Right lobe of liver (tissue), 6 donors: Measurements from ENCODE around the gene POU2F3. TPM values are rescaled to one million over a fixed set of nuclear protein-coding genes. Genes with fewer than 3 reads are reported as not detected.

Experiments
- ATAC-seq, 4 donors: fragments of 200-7000 bp; cut with Tn5 transposase; one replicate each; pipeline ENCODE4 v1.9.1; 2020; ENCODE audit warnings: mild to moderate bottlenecking in 4 of 4, moderate library complexity in 4 of 4
- DNase-seq, 3 donors: peaks; one replicate each; pipeline ENCODE4 v3.0.0-alpha.2; 2020
- H3K27ac ChIP-seq, 3 donors: fragments of 200-600 bp; one replicate each; pipeline ENCODE4 v1.8.0; 2022
- H3K27me3 ChIP-seq, 2 donors: fragments of 200-600 bp; one replicate each; pipeline ENCODE4 v1.8.0; 2022
- H3K36me3 ChIP-seq, 4 donors: fragments of 200-600 bp; sonication (generic) in 1 of 4; one replicate each; pipeline versions ENCODE4 v1.5.1 to v1.8.0; 2017 to 2022; ENCODE audit warnings: control low read depth in 1 of 4
- H3K4me1 ChIP-seq, 4 donors: fragments of 200-600 bp; sonication (generic) in 1 of 4; one replicate each; pipeline versions ENCODE4 v1.5.1 to v1.8.0; 2017 to 2022; ENCODE audit warnings: control low read depth in 1 of 4
- H3K4me3 ChIP-seq, 3 donors: fragments of 200-600 bp; one replicate each; pipeline ENCODE4 v1.8.0; 2022
- H3K9me3 ChIP-seq, 4 donors: fragments of 200-600 bp; sonication (generic) in 1 of 4; one replicate each; pipeline versions ENCODE4 v1.5.1 to v1.8.0; 2017 to 2022; ENCODE audit warnings: control low read depth in 1 of 4
- POLR2A ChIP-seq: fragments of 450-650 bp; IDR thresholded peaks from one replicate; pipeline ENCODE4 v1.6.1; 2017; ENCODE audit warnings: antibody characterized with exemption, mild to moderate bottlenecking
- WGBS: methylation state at CpG from one replicate; pipeline ENCODE4 v1.1.6; 2018; ENCODE audit warnings: low coverage, low lambda C conversion rate; ENCODE audit not compliant: insufficient coverage; ENCODE audit errors: missing lambda C conversion rate; 5-methylcytosine and 5-hydroxymethylcytosine counted together
- intact Hi-C, 2 donors: fragments of 100-400 bp; cut with DNase I; formaldehyde crosslinking; loops; one replicate each; pipeline versions ENCODE4 v1.11.2 to v1.14.1; 2022
- total RNA-seq, 6 experiments: library from RNA; depleted of rRNA in 2 of 6; stranded (reverse); fragments of >200 nt in 2 of 6; fragmentation: NEBNext Ultra II Directional in 3 of 6; extraction: Animal tissue kit (Norgen Biotek cat#: 25700) in 3 of 6; gene quantifications; one replicate each; pipeline versions ENCODE4 v1.1.0 to v1.2.4, GENCODE V29; 2016 to 2023
- TF ChIP-seq, protein P1 (sequence below), 4 donors: fragments of 200-600 bp in 3 of 4; fragments of 450-650 bp in 1 of 4; IDR thresholded peaks; one replicate each; pipeline versions ENCODE4 v1.5.1 to v1.8.0; 2016 to 2022; ENCODE audit warnings: antibody characterized with exemption in 4 of 4, mild to moderate bottlenecking in 2 of 4
- donor health status: DM: no; HTN: yes; CAD: no.
- donor health status: DM: no; HTN: no; CAD: no.
- donor health status: DM: no; HTN: no; CAD: no.
- donor health status: DM: no; HTN: yes; CAD: no.
- donor health status: DM: no; HTN: yes; CAD: no.

Gene POU2F3
- total RNA-seq, 6 experiments from 2014 or later, result not detected

DNA sequence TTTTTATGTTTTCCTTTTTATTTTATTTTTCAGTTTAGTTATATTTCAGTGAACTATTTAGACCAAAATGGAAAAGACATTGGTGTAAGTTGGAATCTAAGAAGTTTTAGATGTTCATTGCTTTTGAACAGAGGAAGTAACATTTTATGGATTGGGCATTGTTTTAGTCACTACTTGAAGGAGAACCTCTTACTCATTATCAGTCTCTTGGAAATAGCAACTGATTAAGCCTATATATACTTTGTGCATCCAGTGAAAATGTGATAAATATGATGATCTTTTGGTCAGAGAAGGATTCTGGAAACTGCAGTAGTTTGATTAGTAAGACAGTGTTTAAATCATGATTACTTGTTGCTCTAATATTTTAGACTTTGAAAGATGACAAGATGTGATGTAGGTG is 110.7 kb downstream of the POU2F3 start:
- Histone ChIP-seq H3K4me3 (no peak overlapping the region), H3K36me3 (no peaks in the 10 kb centered on the region), H3K27ac (no peak overlapping the region), H3K4me1 (peaks cover 0 to 64% (median 20%) of the 10 kb centered on the region in 4 donors), H3K27me3 (no peaks in the 10 kb centered on the region), H3K9me3 (no peaks in the 10 kb centered on the region)
- ATAC-seq (no peak), DNase-seq (no peak)
- no peak for TF ChIP-seq POLR2A
- TF ChIP-seq, protein P1, sequence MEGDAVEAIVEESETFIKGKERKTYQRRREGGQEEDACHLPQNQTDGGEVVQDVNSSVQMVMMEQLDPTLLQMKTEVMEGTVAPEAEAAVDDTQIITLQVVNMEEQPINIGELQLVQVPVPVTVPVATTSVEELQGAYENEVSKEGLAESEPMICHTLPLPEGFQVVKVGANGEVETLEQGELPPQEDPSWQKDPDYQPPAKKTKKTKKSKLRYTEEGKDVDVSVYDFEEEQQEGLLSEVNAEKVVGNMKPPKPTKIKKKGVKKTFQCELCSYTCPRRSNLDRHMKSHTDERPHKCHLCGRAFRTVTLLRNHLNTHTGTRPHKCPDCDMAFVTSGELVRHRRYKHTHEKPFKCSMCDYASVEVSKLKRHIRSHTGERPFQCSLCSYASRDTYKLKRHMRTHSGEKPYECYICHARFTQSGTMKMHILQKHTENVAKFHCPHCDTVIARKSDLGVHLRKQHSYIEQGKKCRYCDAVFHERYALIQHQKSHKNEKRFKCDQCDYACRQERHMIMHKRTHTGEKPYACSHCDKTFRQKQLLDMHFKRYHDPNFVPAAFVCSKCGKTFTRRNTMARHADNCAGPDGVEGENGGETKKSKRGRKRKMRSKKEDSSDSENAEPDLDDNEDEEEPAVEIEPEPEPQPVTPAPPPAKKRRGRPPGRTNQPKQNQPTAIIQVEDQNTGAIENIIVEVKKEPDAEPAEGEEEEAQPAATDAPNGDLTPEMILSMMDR (IDR thresholded peaks at IDR 0.05), result no peak
- intact Hi-C loops, result no loop called here

DNA sequence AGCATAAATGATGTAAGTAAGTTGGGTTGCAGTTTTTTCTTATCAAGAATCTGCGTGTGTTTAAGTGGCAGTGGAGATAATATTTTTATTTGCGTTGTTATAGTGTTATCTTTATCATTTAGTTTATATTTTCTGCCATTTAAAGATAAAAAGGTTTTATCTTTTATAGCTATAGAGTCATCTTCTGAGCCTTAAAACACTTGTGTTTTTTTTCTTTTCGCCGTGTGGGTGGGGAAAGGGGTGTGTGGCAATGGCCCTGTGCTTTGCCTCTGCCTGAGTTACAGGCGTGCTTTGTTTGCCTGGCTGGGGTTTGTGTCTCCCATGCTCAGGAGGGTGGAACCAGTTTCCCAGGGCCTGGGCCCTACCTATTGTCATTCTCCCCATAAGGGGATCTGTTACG is 112.5 kb downstream of the POU2F3 start:
- WGBS, result 44% methylated on average over 5 of the region's 6 CpGs
- H3K27ac ChIP-seq, result no peak overlapping the region
- ATAC-seq (peak in 3 of 4 donors; percentile 12 to 40 (median 33)), DNase-seq (no peak)
- H3K4me1 ChIP-seq, result peaks cover 0 to 56% (median 19%) of the 10 kb centered on the region in 4 donors
- H3K4me3 ChIP-seq, result no peak overlapping the region
- H3K36me3 ChIP-seq, result no peaks in the 10 kb centered on the region
- H3K27me3 ChIP-seq, result no peaks in the 10 kb centered on the region
- intact Hi-C loops, result no loop called here
- no peaks in the 10 kb centered on the region for H3K9me3 ChIP-seq
- TF ChIP-seq POLR2A, result no peak
- TF ChIP-seq, protein P1 (IDR thresholded peaks at IDR 0.05), result no peak

DNA sequence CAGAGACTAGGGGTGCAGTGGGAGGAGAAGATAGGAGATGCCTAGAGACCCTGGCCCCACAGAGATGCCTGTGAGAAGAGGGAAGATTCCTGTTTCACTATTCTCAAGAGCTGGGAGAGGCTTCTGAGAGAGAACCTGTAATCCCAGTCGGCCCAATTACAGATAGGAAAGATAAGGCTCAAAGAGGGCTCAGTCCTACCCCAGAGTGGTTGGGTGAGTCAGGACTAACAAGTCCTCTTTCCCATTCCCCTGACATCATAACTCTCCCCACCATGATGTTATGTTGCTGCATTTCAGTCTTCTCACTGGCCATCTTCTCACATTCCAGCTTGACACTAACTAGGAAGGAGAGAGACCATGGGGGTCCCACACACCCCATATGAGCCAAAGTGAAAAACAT is 114.1 kb downstream of the POU2F3 start:
- H3K36me3 ChIP-seq, result no peaks in the 10 kb centered on the region
- H3K27ac ChIP-seq, result peak overlapping the region in 1 of 3 donors; percentile 8
- no peak overlapping the region for H3K4me3 ChIP-seq
- peak in 3 of 4 donors; percentile 20 to 32 (median 25) for ATAC-seq
- no peaks in the 10 kb centered on the region for H3K9me3 ChIP-seq
- DNase-seq, result no peak
- peaks cover 0 to 45% (median 18%) of the 10 kb centered on the region in 4 donors for H3K4me1 ChIP-seq
- no peaks in the 10 kb centered on the region for H3K27me3 ChIP-seq
- no peak for TF ChIP-seq POLR2A
- TF ChIP-seq, protein P1 (IDR thresholded peaks at IDR 0.05), result no peak
- intact Hi-C loops, result no loop called here
- WGBS, result no CpG with 5 or more reads among the region's 1 CpG

DNA sequence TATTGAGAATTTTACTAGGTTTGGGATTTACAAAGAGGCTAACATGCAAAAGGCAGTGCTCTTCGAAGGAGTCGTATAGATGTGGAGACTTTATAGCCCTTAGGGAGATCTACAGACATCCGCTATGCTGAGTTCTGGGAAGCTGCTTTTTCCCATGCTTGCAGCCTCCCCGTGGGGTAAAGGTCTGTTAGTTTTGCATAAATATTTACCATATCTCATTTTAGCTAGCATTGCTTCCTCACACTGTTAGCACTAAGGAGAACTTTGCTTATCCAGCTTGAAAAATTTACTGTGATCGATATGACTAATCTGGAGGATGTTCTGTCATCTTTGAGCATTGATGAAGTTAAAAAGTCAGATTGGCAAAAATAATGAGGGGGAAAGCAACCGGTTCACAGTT is 114.8 kb downstream of the POU2F3 start:
- WGBS, result 31% methylated on average over 6 of the region's 6 CpGs
- H3K4me3 ChIP-seq, result no peak overlapping the region
- DNase-seq (no peak), ATAC-seq (peak; percentile 57 to 79 (median 74))
- H3K27ac ChIP-seq, result peak overlapping the region in 1 of 3 donors; percentile 18
- H3K27me3 ChIP-seq, result no peaks in the 10 kb centered on the region
- H3K9me3 ChIP-seq, result no peaks in the 10 kb centered on the region
- no peak for TF ChIP-seq POLR2A
- TF ChIP-seq, protein P1 (IDR thresholded peaks at IDR 0.05), result no peak
- H3K4me1 ChIP-seq, result peaks cover 0 to 38% (median 15%) of the 10 kb centered on the region in 4 donors
- no peaks in the 10 kb centered on the region for H3K36me3 ChIP-seq
- intact Hi-C loops, result no loop called here

DNA sequence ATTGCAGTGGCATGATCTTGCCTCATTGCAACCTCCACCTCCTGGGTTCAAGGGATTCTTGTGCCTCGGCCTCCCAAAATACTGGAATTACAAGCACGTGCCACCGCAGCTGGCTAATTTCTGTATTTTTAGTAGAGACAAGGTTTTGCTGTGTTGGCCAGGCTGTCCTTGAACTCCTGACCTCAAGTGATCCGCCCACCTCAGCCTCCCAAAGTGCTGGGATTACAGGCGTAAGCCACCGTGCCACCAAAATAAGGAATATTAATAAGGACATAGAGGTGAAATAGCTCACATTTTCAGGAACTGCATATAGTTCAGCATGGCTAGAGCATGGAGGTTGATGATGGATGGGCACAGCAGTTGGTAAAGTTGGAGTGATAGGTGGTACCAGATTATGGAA is 117.7 kb downstream of the POU2F3 start:
- DNase-seq, result no peak
- no peak overlapping the region for H3K4me3 ChIP-seq
- H3K36me3 ChIP-seq, result no peaks in the 10 kb centered on the region
- TF ChIP-seq POLR2A, result no peak
- TF ChIP-seq, protein P1 (IDR thresholded peaks at IDR 0.05), result no peak
- no peaks in the 10 kb centered on the region for H3K27me3 ChIP-seq
- H3K9me3 ChIP-seq, result no peaks in the 10 kb centered on the region
- 92% methylated on average over 6 of the region's 6 CpGs for WGBS
- no peak for ATAC-seq
- intact Hi-C loops, result no loop called here
- H3K27ac ChIP-seq, result no peak overlapping the region
- peaks cover 0 to 33% (median 15%) of the 10 kb centered on the region in 4 donors for H3K4me1 ChIP-seq
